ENCODE results near the gene ALCAM. TPM values are rescaled to one million over a fixed set of nuclear protein-coding genes. Genes with fewer than 3 reads are reported as not detected.

Gene ALCAM
- polyA plus RNA-seq, 3 donors: 7.1 to 8.0 (median 7.9) TPM

DNA sequence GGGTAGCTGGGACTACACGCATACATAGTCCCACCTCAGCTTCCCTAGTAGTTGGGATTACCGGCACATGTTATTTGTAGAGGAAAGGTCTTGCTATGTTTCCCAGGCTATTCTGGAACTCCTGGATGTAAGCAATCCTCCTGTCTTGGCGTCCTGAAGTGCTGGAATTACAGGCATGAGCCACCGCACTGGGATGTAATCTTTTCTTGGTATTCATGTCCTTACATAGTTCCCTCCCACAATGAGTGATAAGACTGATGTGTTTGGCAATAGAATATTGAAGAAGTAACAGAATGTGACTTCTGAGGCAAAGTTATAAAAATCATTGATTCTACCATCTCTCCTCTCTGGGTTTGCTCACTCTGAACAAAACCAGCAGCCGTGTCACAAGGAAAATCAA is 22.7 kb upstream of the ALCAM start:
- no peak overlapping the region for H3K4me3 ChIP-seq (replicated peaks in 1 of 3; ENCODE audit: low read depth in 2 of 3, low read length in 3 of 3)
- H3K79me2 ChIP-seq (ENCODE audit: insufficient read depth, low read length): no peaks in the 10 kb centered on the region
- no peak overlapping the region for H2AFZ ChIP-seq (ENCODE audit: insufficient read depth, low read depth, low read length, poor library complexity, severe bottlenecking)
- Mint-ChIP-seq H3K4me1 (peaks cover 13% of the 10 kb centered on the region), H3K36me3 (peaks cover 0 to 2% of the 10 kb centered on the region in 2 donors), H3K27me3 (ENCODE audit: low read depth in 3 of 3) (no peaks in the 10 kb centered on the region), H3K27ac (no peak overlapping the region), H3K9me3 (peaks cover 4 to 22% (median 14%) of the 10 kb centered on the region in 7 donors), H3K4me3 (no peak overlapping the region)
- H4K20me1 ChIP-seq (ENCODE audit: insufficient read depth, low read length): no peaks in the 10 kb centered on the region
- no peak for DNase-seq
- H3K36me3 ChIP-seq (replicated peaks in 1 of 2; ENCODE audit: control insufficient read depth in 1 of 2, insufficient read depth in 2 of 2, low read length in 2 of 2): no peaks in the 10 kb centered on the region
- intact Hi-C loops (cut with micrococcal nuclease): no loop called here
- H3K27ac ChIP-seq (ENCODE audit: low read depth in 1 of 2, low read length in 2 of 2): no peak overlapping the region
- peaks cover 11 to 18% of the 10 kb centered on the region in 2 donors for H3K9me3 ChIP-seq (replicated peaks in 1 of 2; ENCODE audit: control insufficient read depth in 1 of 2, insufficient read depth in 1 of 2, low read length in 2 of 2)
- WGBS (ENCODE audit: insufficient coverage): 30% methylated on average over 1 of the region's 5 CpGs
- no peak overlapping the region for H3K9ac ChIP-seq (ENCODE audit: insufficient read depth, low read length, poor library complexity, severe bottlenecking)
- H3K4me2 ChIP-seq (replicated peaks; ENCODE audit: extremely low read depth, low read length, poor library complexity, severe bottlenecking): no peak overlapping the region
- no peaks in the 10 kb centered on the region for H3K27me3 ChIP-seq (ENCODE audit: control insufficient read depth in 2 of 2, insufficient read depth in 2 of 2, low read length in 2 of 2)
- TF ChIP-seq, protein P1, sequence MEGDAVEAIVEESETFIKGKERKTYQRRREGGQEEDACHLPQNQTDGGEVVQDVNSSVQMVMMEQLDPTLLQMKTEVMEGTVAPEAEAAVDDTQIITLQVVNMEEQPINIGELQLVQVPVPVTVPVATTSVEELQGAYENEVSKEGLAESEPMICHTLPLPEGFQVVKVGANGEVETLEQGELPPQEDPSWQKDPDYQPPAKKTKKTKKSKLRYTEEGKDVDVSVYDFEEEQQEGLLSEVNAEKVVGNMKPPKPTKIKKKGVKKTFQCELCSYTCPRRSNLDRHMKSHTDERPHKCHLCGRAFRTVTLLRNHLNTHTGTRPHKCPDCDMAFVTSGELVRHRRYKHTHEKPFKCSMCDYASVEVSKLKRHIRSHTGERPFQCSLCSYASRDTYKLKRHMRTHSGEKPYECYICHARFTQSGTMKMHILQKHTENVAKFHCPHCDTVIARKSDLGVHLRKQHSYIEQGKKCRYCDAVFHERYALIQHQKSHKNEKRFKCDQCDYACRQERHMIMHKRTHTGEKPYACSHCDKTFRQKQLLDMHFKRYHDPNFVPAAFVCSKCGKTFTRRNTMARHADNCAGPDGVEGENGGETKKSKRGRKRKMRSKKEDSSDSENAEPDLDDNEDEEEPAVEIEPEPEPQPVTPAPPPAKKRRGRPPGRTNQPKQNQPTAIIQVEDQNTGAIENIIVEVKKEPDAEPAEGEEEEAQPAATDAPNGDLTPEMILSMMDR (IDR thresholded peaks at IDR 0.05): no peak
- peaks cover 5 to 13% of the 10 kb centered on the region in 2 donors for H3K4me1 ChIP-seq (ENCODE audit: control insufficient read depth in 1 of 2, insufficient read depth in 2 of 2, low read length in 2 of 2)

DNA sequence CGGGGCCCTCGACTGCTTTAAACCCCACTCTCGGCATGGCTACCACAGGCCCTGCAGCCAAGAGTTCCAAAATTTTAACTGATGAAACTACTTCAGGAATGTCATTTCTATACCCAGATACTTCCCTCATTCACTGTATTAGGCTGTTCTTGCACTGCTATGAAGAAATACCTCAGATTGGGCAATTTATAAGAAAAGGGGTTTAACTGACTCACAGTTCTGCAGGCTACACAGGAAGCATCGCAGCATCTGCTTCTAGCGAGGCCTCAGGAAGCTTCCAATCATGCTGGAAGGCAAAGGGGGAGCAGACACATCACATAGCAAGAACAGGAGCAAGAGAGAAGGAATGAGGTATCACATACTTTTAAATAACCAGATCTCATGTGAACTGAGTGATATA is 21.6 kb upstream of the ALCAM start:
- Histone ChIP-seq H3K79me2 (ENCODE audit: insufficient read depth, low read length) (no peaks in the 10 kb centered on the region), H3K4me2 (replicated peaks; ENCODE audit: extremely low read depth, low read length, poor library complexity, severe bottlenecking) (no peak overlapping the region), H3K4me1 (ENCODE audit: control insufficient read depth in 1 of 2, insufficient read depth in 2 of 2, low read length in 2 of 2) (peaks cover 5 to 13% of the 10 kb centered on the region in 2 donors), H3K27ac (ENCODE audit: low read depth in 1 of 2, low read length in 2 of 2) (no peak overlapping the region), H3K9ac (ENCODE audit: insufficient read depth, low read length, poor library complexity, severe bottlenecking) (no peak overlapping the region), H3K27me3 (ENCODE audit: control insufficient read depth in 2 of 2, insufficient read depth in 2 of 2, low read length in 2 of 2) (no peaks in the 10 kb centered on the region), H3K4me3 (replicated peaks in 1 of 3; ENCODE audit: low read depth in 2 of 3, low read length in 3 of 3) (no peak overlapping the region), H3K9me3 (replicated peaks in 1 of 2; ENCODE audit: control insufficient read depth in 1 of 2, insufficient read depth in 1 of 2, low read length in 2 of 2) (peaks cover 11 to 18% of the 10 kb centered on the region in 2 donors), H4K20me1 (ENCODE audit: insufficient read depth, low read length) (no peaks in the 10 kb centered on the region), H3K36me3 (replicated peaks in 1 of 2; ENCODE audit: control insufficient read depth in 1 of 2, insufficient read depth in 2 of 2, low read length in 2 of 2) (no peaks in the 10 kb centered on the region), H2AFZ (ENCODE audit: insufficient read depth, low read depth, low read length, poor library complexity, severe bottlenecking) (no peak overlapping the region)
- Mint-ChIP-seq H3K9me3 (peaks cover 4 to 22% (median 14%) of the 10 kb centered on the region in 7 donors), H3K27me3 (ENCODE audit: low read depth in 3 of 3) (no peaks in the 10 kb centered on the region), H3K4me3 (no peak overlapping the region), H3K27ac (peak overlapping the region in 4 of 7 donors; percentile 17 to 65 (median 54)), H3K4me1 (peaks cover 13% of the 10 kb centered on the region), H3K36me3 (peaks cover 0 to 2% of the 10 kb centered on the region in 2 donors)
- intact Hi-C loops (cut with micrococcal nuclease): no loop called here
- TF ChIP-seq, protein P1 (IDR thresholded peaks at IDR 0.05): no peak
- WGBS (ENCODE audit: insufficient coverage): 85% methylated on average over 3 of the region's 5 CpGs
- DNase-seq: peak in 2 of 3 donors; percentile 34 to 59

Data from CD14-positive monocyte (primary cell).